Sigmoid colon (tissue), 4 donors: Measurements from ENCODE around the gene GATA2.

ENCODE experiments used
- POLR2AphosphoS5 ChIP-seq, 4 donors: sonication (generic); formaldehyde crosslinking; IDR thresholded peaks; one replicate each; pipeline ENCODE4 v1.6.1; 2017; ENCODE audit warnings: antibody characterized with exemption in 4 of 4
- TF ChIP-seq, protein P1 (sequence below), 4 experiments: fragments of 450-650 bp in 3 of 4; fragments of 200-600 bp in 1 of 4; IDR thresholded peaks; one replicate each; pipeline ENCODE4 v1.5.1; 2016 to 2019; ENCODE audit warnings: antibody characterized with exemption in 4 of 4, mild to moderate bottlenecking in 3 of 4, moderate library complexity in 2 of 4

DNA sequence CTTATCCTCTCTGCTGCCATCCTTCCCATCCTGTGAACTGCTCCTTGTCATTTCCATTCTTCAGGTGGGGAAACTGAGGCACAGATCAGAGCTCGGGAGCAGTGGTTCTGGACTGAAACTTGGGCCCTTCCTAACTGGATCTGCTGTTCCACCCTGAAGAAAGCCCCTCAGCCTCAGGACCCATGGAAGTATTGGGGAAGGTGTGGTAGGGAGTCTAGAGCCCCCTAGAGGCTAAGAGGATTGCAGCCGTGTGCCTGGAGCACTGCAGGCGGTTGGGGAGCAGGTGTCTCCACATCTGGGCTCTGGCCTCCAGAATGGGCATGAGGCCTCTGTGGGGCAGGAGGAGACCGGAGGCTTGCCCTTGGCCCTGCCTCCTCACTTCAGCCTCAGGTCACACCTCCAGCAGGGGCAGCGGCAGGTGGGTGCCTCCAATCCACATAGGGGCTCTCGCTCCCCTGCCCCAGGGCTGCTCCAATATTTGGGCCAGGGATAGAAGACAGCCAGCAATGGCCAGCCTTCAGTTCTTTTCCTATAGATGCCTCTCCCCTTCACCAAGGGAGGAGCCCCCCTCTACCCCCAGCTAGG is 54.4 kb downstream of the GATA2 start:
- TF ChIP-seq, protein P1, sequence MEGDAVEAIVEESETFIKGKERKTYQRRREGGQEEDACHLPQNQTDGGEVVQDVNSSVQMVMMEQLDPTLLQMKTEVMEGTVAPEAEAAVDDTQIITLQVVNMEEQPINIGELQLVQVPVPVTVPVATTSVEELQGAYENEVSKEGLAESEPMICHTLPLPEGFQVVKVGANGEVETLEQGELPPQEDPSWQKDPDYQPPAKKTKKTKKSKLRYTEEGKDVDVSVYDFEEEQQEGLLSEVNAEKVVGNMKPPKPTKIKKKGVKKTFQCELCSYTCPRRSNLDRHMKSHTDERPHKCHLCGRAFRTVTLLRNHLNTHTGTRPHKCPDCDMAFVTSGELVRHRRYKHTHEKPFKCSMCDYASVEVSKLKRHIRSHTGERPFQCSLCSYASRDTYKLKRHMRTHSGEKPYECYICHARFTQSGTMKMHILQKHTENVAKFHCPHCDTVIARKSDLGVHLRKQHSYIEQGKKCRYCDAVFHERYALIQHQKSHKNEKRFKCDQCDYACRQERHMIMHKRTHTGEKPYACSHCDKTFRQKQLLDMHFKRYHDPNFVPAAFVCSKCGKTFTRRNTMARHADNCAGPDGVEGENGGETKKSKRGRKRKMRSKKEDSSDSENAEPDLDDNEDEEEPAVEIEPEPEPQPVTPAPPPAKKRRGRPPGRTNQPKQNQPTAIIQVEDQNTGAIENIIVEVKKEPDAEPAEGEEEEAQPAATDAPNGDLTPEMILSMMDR (IDR thresholded peaks at IDR 0.05): no peak
- TF ChIP-seq POLR2AphosphoS5 (IDR thresholded peaks at IDR 0.05): no peak
